Thyroid gland (tissue), 4 donors: Measurements from ENCODE around the gene PIP4K2C. TPM values are rescaled to one million over a fixed set of nuclear protein-coding genes. Genes with fewer than 3 reads are reported as not detected.
"Not testable (repeated sequence)": the region's sequence is repeated elsewhere in the genome, so short reads cannot be mapped to it uniquely, and the experiment has no call there.

Experiments used
- DNase-seq, 2 donors: peaks; one replicate each; pipeline ENCODE4 v3.0.0-alpha.2; 2019
- H3K27ac ChIP-seq, 3 donors: fragments of 200-600 bp; sonication (generic); 1 replicate in 2 of 3; 2 replicates in 1 of 3; pipeline ENCODE4 v1.5.1; 2016 to 2019; ENCODE audit warnings: mild to moderate bottlenecking in 1 of 3, moderate library complexity in 1 of 3
- H3K27me3 ChIP-seq: fragments of 200-600 bp; sonication (generic); one replicate; pipeline ENCODE4 v1.5.1; 2019
- H3K36me3 ChIP-seq, 2 donors: fragments of 200-600 bp; sonication (generic); one replicate each; pipeline ENCODE4 v1.5.1; 2016 to 2019
- H3K4me1 ChIP-seq, 2 donors: fragments of 200-600 bp; sonication (generic); one replicate each; pipeline ENCODE4 v1.5.1; 2017 to 2019
- H3K4me3 ChIP-seq, 3 donors: fragments of 200-600 bp; sonication (generic); replicated peaks in 1 of 3; 1 replicate in 2 of 3; 2 replicates in 1 of 3; pipeline ENCODE4 v1.5.1; 2016; ENCODE audit warnings: mild to moderate bottlenecking in 1 of 3
- H3K9me3 ChIP-seq: fragments of 200-600 bp; sonication (generic); one replicate; pipeline ENCODE4 v1.5.1; 2017
- CTCF ChIP-seq, 6 experiments: fragments of 200-600 bp in 3 of 6; fragments of 450-650 bp in 3 of 6; sonication (generic) in 3 of 6; IDR thresholded peaks; one replicate each; pipeline ENCODE4 v1.5.1; 2016 to 2019; ENCODE audit warnings: antibody characterized with exemption in 6 of 6, mild to moderate bottlenecking in 2 of 6, inconsistent platforms in 1 of 6, moderate library complexity in 1 of 6
- POLR2A ChIP-seq, 2 donors: fragments of 450-650 bp; IDR thresholded peaks; one replicate each; pipeline ENCODE4 v1.6.1; 2017; ENCODE audit warnings: antibody characterized with exemption in 2 of 2, mild to moderate bottlenecking in 2 of 2, moderate library complexity in 1 of 2
- WGBS, 2 donors: methylation state at CpG; one replicate each; pipeline ENCODE4 v1.1.5; 2017; 5-methylcytosine and 5-hydroxymethylcytosine counted together
- intact Hi-C: fragments of 100-400 bp; cut with DNase I; formaldehyde crosslinking; loops from one replicate; pipeline ENCODE4 v1.15.1; 2023
- total RNA-seq, 4 donors: library from RNA; depleted of rRNA; stranded (reverse); fragments of >200 nt; gene quantifications; one replicate each; pipeline ENCODE4 v1.2.3, GENCODE V29; 2016

The PIP4K2C gene
- total RNA-seq, 4 donors from 2014 or later: 29.6 to 82.6 (median 59.2) TPM

- H3K27me3 ChIP-seq: peaks cover 10% of the 10 kb centered on the region
- peaks cover 10 to 23% of the 10 kb centered on the region in 2 donors for H3K4me1 ChIP-seq
- no peak for TF ChIP-seq CTCF (IDR thresholded peaks at IDR 0.05)
- no peak for TF ChIP-seq POLR2A (IDR thresholded peaks at IDR 0.05)
- no peaks in the 10 kb centered on the region for H3K36me3 ChIP-seq
- no peaks in the 10 kb centered on the region for H3K9me3 ChIP-seq
- intact Hi-C loops: no loop called here
- H3K27ac ChIP-seq: no peak overlapping the region
- WGBS, 2 donors: 81 to 82% methylated on average over 5 of the region's 5 CpGs
- no peak overlapping the region for H3K4me3 ChIP-seq
- no peak for DNase-seq
Observed at GRCh38 chr12:57615637-57616036, 24.6 kb downstream of the PIP4K2C start.

GRCh38 chr12:57616383-57617101 lies 25.6 kb downstream of the PIP4K2C start:
- 77 to 80% methylated on average over 3 of the region's 3 CpGs for WGBS, 2 donors
- intact Hi-C loops: no loop called here

GRCh38 chr12:57617942-57618341 lies 26.9 kb downstream of the PIP4K2C start:
- 48 to 50% methylated on average over 11 of the region's 11 CpGs for WGBS, 2 donors
- no peak for TF ChIP-seq CTCF (IDR thresholded peaks at IDR 0.05)
- TF ChIP-seq POLR2A (IDR thresholded peaks at IDR 0.05): no peak
- no peaks in the 10 kb centered on the region for H3K36me3 ChIP-seq
- H3K27ac ChIP-seq: no peak overlapping the region
- no peaks in the 10 kb centered on the region for H3K9me3 ChIP-seq
- H3K27me3 ChIP-seq: peaks cover 23% of the 10 kb centered on the region
- H3K4me1 ChIP-seq: peaks cover 6 to 20% of the 10 kb centered on the region in 2 donors
- DNase-seq: no peak
- no peak overlapping the region for H3K4me3 ChIP-seq
- intact Hi-C loops: no loop called here

More at GRCh38 chr12:57616383-57617101, 25.6 kb downstream of the PIP4K2C start:
- TF ChIP-seq CTCF (IDR thresholded peaks at IDR 0.05) (no peak), POLR2A (IDR thresholded peaks at IDR 0.05) (no peak)
- peaks cover 18% of the 10 kb centered on the region for H3K27me3 ChIP-seq
- H3K4me3 ChIP-seq: no peak overlapping the region
- H3K4me1 ChIP-seq: peaks cover 8 to 23% of the 10 kb centered on the region in 2 donors
- H3K27ac ChIP-seq: no peak overlapping the region
- no peaks in the 10 kb centered on the region for H3K36me3 ChIP-seq
- no peaks in the 10 kb centered on the region for H3K9me3 ChIP-seq
- no peak for DNase-seq

GRCh38 chr12:57618431-57618830 lies 27.4 kb downstream of the PIP4K2C start:
- H3K4me3 ChIP-seq, H3K9me3 ChIP-seq, DNase-seq, H3K36me3 ChIP-seq, intact Hi-C loops, H3K27ac ChIP-seq: not testable (repeated sequence)
- WGBS, 2 donors: 92 to 95% methylated on average over 6 of the region's 6 CpGs
- peaks cover 23% of the 10 kb centered on the region for H3K27me3 ChIP-seq
- peaks cover 6 to 20% of the 10 kb centered on the region in 2 donors for H3K4me1 ChIP-seq

GRCh38 chr12:57618966-57619433 lies 28.0 kb downstream of the PIP4K2C start:
- intact Hi-C loops: no loop called here
- peaks cover 6 to 20% of the 10 kb centered on the region in 2 donors for H3K4me1 ChIP-seq

More at GRCh38 chr12:57618966-57619433, 28.0 kb downstream of the PIP4K2C start:
- no peak overlapping the region for H3K4me3 ChIP-seq
- no peak for TF ChIP-seq POLR2A (IDR thresholded peaks at IDR 0.05)
- TF ChIP-seq CTCF (IDR thresholded peaks at IDR 0.05): no peak
- WGBS, 2 donors: 47 to 52% methylated on average over 13 to 16 of the region's 16 CpGs
- H3K27ac ChIP-seq: no peak overlapping the region
- no peaks in the 10 kb centered on the region for H3K36me3 ChIP-seq
- H3K9me3 ChIP-seq: no peaks in the 10 kb centered on the region
- no peak for DNase-seq
- peaks cover 23% of the 10 kb centered on the region for H3K27me3 ChIP-seq
